ENCODE measurements around the gene RPL29. TPM values are rescaled to one million over a fixed set of nuclear protein-coding genes. Genes with fewer than 3 reads are reported as not detected.

RPL29 gene
- total RNA-seq, 1 donor from 2014 or later: 1,678 TPM

DNA sequence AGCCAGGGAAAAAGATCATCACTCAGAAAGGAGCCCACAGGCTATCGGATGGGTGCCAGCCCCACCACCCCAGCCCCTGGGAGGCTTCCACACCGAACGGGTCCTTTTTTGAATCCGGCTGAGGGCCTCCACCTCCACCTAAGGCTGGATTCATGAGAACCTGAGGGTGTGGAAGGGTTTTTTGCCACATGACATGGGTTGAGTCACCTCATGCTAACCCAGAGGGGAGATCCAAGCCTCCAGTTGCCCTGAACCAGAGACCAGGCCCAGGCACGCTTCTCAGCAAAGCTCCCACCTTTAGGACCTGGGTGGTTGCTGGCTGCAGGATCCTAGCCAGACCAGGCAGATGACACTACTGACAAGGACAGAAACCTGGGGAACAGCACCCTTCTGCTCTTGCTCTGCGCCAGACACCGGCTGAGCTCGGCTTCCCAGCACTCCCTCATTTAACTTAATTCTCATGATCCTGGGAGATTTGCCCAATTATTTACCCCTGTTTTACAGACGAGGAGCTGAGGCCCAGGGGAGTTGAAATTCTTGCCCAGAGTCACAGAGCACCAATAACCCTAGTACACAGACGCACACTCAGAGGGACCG is 35.1 kb upstream of the RPL29 start:
- peak overlapping the region; percentile 22 for H3K27ac ChIP-seq
- DNase-seq (ENCODE audit: extremely low spot score in 2 of 2): no peak
- H3K4me3 ChIP-seq: no peak overlapping the region
- intact Hi-C loops (cut with DNase I): no loop called here
- H3K4me1 ChIP-seq: peaks cover 13% of the 10 kb centered on the region
- H3K9me3 ChIP-seq: no peaks in the 10 kb centered on the region
- H3K27me3 ChIP-seq: no peaks in the 10 kb centered on the region
- TF ChIP-seq, protein P1, sequence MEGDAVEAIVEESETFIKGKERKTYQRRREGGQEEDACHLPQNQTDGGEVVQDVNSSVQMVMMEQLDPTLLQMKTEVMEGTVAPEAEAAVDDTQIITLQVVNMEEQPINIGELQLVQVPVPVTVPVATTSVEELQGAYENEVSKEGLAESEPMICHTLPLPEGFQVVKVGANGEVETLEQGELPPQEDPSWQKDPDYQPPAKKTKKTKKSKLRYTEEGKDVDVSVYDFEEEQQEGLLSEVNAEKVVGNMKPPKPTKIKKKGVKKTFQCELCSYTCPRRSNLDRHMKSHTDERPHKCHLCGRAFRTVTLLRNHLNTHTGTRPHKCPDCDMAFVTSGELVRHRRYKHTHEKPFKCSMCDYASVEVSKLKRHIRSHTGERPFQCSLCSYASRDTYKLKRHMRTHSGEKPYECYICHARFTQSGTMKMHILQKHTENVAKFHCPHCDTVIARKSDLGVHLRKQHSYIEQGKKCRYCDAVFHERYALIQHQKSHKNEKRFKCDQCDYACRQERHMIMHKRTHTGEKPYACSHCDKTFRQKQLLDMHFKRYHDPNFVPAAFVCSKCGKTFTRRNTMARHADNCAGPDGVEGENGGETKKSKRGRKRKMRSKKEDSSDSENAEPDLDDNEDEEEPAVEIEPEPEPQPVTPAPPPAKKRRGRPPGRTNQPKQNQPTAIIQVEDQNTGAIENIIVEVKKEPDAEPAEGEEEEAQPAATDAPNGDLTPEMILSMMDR (IDR thresholded peaks at IDR 0.05): no peak
- TF ChIP-seq POLR2AphosphoS5 (IDR thresholded peaks at IDR 0.05; ENCODE audit: insufficient read depth in 1 of 2, low read depth in 1 of 2) (peak in 1 of 2 donors; percentile 38), POLR2A (IDR thresholded peaks at IDR 0.05) (no peak)
- H3K36me3 ChIP-seq: no peaks in the 10 kb centered on the region

GRCh38 chr3:52029535-52029934 is 33.8 kb upstream of the RPL29 start:
- no peaks in the 10 kb centered on the region for H3K27me3 ChIP-seq
- TF ChIP-seq POLR2A (IDR thresholded peaks at IDR 0.05) (no peak), POLR2AphosphoS5 (IDR thresholded peaks at IDR 0.05; ENCODE audit: insufficient read depth in 1 of 2, low read depth in 1 of 2) (no peak)
- TF ChIP-seq, protein P1 (IDR thresholded peaks at IDR 0.05): no peak
- DNase-seq (ENCODE audit: extremely low spot score in 2 of 2): no peak
- H3K4me1 ChIP-seq: peaks cover 13% of the 10 kb centered on the region
- no peak overlapping the region for H3K4me3 ChIP-seq
- H3K27ac ChIP-seq: no peak overlapping the region
- intact Hi-C loops (cut with DNase I): no loop called here
- no peaks in the 10 kb centered on the region for H3K9me3 ChIP-seq
- no peaks in the 10 kb centered on the region for H3K36me3 ChIP-seq

DNA sequence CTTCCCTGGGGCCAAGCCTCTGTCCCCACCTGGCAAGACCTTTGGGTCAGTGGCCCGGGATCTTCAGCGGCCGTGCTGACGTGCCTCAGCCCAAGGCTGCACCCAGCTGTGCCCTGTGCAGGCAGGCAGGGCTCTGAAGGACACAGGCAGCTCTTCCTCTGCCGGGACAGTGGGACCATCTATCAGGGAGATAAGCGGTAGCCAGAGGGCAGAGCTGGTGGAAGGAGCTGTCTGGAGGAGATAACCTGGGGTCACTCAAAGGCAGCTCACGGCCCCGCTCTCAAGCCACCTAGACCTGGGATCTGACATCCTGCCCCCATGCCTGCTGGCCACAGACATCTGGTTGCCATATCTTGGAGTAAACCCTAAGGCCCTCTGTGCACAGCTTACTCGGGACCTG is 33.4 kb upstream of the RPL29 start:
- intact Hi-C loops (cut with DNase I): no loop called here
- TF ChIP-seq, protein P1 (IDR thresholded peaks at IDR 0.05): no peak
- TF ChIP-seq POLR2A (IDR thresholded peaks at IDR 0.05): no peak
- no peak for TF ChIP-seq POLR2AphosphoS5 (IDR thresholded peaks at IDR 0.05; ENCODE audit: insufficient read depth in 1 of 2, low read depth in 1 of 2)

DNA sequence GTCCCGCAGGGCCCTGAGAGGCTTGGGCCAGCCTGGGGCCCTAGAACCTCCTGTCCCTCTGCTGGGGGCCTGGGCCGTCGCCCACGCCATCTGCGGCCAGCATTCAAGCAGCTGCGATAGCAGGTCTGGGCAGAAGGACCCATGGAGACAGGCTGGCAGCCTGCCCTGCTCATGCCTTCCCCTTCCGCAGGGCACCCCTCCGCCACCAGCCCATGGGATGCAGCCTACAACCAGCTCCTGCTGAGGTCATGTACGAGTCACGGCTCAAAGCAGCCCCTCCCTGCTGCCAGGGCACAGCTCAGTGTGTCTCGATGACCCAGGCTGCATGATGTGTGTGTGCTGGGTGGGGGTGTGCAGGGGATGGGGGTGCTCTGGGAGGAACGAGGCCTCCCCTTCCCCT is 32.9 kb upstream of the RPL29 start:
- no peak for TF ChIP-seq POLR2AphosphoS5 (IDR thresholded peaks at IDR 0.05; ENCODE audit: insufficient read depth in 1 of 2, low read depth in 1 of 2)
- no peak for TF ChIP-seq POLR2A (IDR thresholded peaks at IDR 0.05)
- TF ChIP-seq, protein P1 (IDR thresholded peaks at IDR 0.05): no peak
- Histone ChIP-seq H3K4me1 (peaks cover 13% of the 10 kb centered on the region), H3K9me3 (no peaks in the 10 kb centered on the region), H3K27me3 (no peaks in the 10 kb centered on the region), H3K36me3 (no peaks in the 10 kb centered on the region), H3K4me3 (no peak overlapping the region), H3K27ac (no peak overlapping the region)
- no peak for DNase-seq (ENCODE audit: extremely low spot score in 2 of 2)
- intact Hi-C loops (cut with DNase I): no loop called here

More for the DNA sequence above, 33.4 kb upstream of the RPL29 start:
- Histone ChIP-seq H3K9me3 (no peaks in the 10 kb centered on the region), H3K27ac (no peak overlapping the region), H3K36me3 (no peaks in the 10 kb centered on the region), H3K4me3 (no peak overlapping the region), H3K4me1 (peaks cover 13% of the 10 kb centered on the region), H3K27me3 (no peaks in the 10 kb centered on the region)
- no peak for DNase-seq (ENCODE audit: extremely low spot score in 2 of 2)

DNA sequence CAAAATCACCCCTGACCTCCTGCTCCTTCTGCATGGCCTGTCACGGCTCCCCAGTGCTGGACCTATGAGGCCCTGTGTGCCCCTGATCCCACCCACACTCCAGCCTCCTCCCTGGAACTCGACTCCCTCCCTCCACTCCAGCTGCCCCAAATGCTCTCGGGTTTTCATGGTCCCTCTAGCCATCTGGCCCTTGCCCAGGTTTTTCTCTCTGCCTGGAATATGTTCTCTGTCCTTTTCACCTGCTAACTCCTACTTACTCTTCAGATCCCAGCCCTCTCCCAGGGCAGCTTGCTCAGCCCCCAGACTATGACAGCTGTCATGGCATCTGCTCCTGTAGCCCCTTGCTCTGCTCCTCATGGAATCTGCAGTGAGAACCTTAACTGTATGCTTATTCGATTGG is 30.3 kb upstream of the RPL29 start:
- peaks cover 26% of the 10 kb centered on the region for H3K4me1 ChIP-seq
- intact Hi-C loops (cut with DNase I): no loop called here
- H3K4me3 ChIP-seq: no peak overlapping the region
- H3K27ac ChIP-seq: no peak overlapping the region
- no peaks in the 10 kb centered on the region for H3K27me3 ChIP-seq
- no peak for DNase-seq (ENCODE audit: extremely low spot score in 2 of 2)
- TF ChIP-seq POLR2AphosphoS5 (IDR thresholded peaks at IDR 0.05; ENCODE audit: insufficient read depth in 1 of 2, low read depth in 1 of 2): no peak
- no peak for TF ChIP-seq POLR2A (IDR thresholded peaks at IDR 0.05)
- TF ChIP-seq, protein P1 (IDR thresholded peaks at IDR 0.05): no peak
- no peaks in the 10 kb centered on the region for H3K36me3 ChIP-seq
- H3K9me3 ChIP-seq: no peaks in the 10 kb centered on the region
